CD4-positive, alpha-beta T cell treated with Interferon gamma for 1 hour (primary cell): ENCODE data around the gene RELT.
A peak's percentile ranks its signal among the peaks of the same experiment; 100 is the strongest.

Experiments used
- DNase-seq: peaks from one replicate; pipeline ENCODE4 v3.0.0-alpha.2; 2020

Gene RELT

DNA sequence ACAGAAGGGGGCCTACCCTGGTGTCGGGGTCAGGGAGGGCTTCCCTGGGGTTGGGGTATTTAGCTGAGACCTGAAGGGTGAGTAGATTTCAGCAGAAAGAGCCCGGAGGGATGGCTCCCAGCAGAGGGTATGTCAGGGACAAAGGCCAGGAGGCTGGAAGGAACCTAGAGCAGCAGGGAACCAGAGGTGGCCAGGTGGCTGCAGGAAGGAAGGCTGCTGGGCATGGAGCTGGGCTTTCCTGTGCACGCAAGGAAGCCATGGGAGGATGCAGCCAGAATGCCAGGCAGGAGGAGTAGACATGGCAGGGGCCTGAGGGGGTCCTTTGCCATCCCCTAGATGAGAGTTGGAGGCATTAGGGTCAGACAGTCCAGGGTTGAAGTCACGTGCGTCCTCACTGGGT lies 27.4 kb upstream of the RELT start:
- DNase-seq: no peak

DNA sequence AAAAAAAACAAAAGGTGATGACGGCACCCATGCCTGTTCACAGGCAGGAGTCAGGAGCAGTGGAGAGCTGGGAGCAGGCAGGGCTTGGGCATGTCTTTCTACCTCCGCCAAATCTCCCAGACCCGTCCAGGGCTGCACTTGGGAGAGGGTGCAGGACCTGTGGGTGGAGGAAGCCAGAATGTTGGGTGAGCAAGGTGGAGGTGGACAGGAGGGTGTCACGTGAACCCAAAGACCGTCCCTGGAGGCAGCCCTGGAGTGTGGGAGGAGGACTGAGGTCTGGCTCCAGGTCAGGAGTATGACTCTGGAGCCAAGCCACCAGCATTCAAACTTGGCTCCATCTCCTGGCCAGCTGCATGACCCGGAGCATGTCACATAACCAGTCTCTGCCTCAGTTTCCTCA lies 26.6 kb upstream of the RELT start:
- no peak for DNase-seq

DNA sequence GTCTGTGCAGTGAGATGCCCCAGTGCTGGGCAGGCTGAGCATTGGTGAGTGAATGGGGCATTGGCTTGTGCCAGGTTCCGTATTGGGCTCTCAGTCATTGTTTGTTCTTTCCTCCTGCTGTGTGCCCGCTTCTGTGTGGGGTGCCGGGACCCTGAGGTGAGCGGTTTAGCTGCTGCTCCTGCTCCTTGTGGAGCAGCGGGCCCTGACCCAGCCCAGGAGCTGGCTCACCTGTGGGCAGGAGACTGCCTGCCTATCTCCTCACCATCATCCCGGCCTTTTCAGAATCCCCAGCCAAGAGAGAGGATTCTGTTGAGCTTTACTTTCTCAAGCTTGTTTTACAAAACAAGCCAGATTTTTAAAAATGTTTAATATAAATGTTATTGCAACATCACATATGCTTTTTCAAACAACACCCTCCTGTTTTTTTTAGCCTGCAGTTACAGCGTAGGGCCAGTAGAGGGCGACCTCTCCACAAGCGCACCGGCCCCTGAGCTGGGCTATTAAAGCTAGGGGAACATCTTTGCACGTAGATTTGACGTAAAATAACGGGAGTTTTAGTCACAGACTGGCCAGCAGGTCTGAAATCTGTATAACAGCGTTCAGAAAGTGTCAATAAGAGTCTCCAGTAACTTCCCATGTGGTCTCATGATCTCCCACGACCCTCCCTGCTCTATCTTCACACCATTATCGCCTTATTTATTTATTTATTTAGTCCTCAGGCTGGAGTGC lies 25.1 kb upstream of the RELT start:
- peak; percentile 65 for DNase-seq

DNA sequence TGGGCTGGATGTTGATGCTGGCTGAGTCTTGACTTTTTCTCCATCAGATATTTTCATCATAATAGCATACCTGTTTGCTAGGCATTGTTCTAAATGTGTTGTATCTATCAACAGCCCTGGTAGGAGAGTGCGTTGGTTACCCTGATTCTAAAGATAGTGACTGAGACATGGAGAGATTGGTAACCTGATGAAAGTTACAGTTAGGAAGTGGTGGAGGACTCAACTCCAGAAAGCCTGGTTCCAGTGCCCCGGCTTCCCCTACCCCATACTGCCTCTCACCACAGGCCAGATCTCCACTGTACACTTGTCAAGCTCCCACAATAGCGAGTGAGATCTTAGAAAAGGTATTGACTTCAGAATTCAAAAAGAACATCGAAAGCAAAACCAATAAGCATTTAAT lies 22.8 kb upstream of the RELT start:
- no peak for DNase-seq

DNA sequence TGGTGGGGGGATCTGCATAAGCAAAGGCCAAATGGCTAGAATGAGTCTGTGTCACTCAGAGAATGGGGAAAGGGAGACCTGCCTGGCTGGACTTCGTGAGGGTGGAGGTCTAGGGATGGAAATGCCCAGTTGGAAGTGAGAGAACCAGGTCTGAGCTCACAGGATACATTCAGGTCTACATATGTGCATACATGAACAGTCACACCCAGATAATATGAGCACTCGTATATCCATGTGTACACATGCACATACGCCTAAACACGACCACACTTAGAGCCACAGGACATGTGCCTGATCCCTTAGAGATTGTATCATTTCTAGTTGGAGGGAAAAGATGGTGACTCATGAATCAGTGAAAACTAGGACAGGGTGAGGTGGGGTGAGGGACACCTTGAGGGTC lies 21.1 kb upstream of the RELT start:
- DNase-seq: no peak

DNA sequence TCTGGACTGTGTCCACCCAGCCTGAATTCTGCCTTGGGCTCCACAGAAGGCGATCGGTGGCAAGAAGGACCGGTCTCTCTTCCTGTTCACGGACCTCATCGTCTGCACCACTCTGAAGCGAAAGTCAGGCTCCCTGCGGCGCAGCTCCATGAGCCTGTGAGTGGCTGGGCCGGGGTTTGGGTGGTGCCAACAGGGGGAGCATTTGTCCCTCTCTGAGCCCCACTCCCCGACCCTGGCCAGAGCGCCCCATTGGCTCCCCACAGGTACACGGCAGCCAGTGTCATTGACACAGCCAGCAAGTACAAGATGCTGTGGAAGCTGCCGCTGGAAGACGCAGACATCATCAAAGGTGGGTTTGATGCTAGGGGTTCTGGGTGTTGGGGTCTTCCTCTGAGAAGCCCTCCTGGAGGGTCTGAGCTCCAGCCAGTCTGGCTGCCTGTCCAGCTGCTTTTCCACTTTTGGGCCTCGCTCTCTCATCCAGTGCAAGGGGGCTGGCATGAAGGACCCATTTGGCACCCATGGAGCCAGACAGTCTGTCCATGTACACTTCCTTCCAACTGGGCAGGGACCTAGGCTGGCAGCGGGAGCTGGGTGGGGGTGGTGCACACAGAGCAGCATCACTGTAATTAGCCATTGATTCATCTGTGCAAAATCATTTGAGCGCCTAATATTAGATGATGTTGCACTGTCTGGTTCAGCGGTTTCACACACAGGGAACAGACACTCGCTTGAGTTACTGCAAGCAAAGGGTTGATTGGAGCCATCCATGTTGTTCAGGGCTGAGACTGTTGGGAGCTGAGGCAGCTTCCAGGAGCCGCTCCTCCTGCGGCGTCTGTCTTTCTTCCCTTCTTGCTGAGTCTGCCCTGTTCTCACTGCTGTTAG lies 19.0 kb upstream of the RELT start:
- no peak for DNase-seq

DNA sequence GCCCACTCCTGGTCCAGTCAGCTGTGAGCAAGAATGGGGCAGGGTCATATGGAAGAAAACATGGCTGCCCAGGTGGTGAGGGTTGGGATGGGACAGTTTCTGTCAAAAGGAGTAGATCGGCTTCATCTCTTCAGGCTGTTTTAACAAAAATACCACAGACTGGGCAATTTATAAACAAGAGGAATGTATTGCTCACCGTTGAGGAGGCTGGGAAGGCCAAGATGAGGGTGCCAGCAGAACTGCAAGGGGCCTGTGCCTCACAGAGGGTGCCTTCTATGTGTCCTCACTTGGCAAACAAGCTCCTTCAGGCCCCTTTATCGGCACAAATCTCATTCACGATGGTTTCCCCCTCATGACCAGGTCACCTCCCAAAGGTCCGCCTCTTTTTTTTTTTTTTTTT lies 18.1 kb upstream of the RELT start:
- no peak for DNase-seq

DNA sequence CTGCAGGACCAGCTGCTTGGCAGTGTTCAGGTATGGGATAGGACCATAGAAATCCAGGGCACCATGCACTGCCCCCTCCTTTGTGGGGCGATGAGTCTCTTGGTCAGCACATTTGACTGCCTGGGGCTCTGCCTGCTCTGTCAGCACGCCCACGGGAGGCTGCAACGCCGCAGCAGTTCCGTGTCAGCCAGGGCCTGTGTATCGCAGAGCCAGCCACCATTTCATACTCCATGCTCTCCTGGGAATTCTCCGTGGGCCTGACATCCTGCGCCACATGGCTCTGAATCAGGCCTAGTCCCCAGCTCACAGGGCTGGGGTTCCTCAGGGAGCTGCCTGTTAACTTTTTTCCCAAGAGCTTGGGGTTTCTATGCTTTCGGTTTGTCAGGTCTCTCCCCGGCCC lies 16.9 kb upstream of the RELT start:
- DNase-seq: no peak

DNA sequence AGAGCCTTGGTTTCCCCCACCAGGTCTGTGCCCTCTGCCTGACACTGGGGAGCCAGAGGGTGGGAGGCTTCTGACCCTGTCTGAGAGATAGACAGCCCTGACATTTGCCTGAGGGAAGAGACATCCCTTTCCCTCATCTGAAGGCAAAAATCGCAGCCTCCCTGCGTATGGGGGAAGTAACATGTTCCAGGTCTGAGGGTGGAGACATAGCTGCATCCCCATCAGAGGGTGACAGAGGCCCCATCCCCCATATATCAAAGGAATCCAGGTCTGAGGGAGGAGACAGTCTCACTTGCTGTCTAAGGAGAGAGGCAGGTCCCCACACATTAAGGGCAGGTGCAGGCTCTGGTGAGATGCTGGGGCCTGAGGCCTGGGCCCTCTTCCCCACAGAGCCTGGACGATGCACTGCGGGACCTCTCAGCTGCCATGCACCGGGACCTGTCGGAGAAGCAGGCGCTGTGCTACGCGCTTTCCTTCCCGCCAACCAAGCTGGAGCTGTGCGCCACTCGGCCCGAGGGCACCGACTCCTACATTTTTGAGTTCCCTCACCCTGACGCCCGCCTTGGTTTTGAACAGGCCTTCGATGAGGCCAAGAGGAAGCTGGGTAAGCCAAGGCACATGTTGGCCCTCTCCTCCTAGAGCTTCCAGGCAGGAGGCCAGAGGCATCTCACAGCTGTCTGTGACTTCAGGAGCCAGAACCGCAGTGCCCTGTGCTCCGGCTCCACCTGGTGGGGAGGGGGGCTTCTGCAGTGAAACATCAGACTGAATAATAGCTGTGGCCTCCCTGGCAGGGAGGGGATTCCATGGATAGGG lies 16.1 kb upstream of the RELT start:
- DNase-seq: peak; percentile 18

DNA sequence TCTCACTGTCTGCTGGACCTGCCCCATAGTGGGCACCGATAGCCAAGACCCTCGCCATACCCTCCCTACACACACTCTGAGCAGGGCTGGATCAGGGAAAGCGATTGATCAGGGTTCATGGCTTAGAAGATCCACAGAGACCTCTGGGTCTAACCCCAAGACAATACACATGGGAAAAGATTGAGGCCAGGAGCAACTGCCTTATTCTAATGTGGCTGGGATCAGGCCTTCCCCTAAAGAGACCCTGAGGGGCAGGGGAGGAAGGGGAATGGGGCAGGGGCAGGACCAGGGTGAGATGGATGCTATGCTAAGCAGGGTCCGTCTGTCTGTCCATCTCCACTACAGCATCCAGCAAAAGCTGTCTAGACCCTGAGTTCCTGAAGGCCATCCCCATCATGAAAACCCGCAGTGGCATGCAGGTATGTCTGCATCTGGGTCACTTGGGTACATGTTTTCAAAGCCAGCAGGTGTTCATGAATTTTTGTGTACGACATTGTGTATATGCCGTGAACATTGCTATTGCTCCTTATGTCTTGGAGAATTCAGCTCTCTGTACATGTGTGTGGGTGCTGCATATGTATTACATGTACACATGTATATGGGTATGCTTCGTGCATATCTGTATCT lies 15.3 kb upstream of the RELT start:
- no peak for DNase-seq

DNA sequence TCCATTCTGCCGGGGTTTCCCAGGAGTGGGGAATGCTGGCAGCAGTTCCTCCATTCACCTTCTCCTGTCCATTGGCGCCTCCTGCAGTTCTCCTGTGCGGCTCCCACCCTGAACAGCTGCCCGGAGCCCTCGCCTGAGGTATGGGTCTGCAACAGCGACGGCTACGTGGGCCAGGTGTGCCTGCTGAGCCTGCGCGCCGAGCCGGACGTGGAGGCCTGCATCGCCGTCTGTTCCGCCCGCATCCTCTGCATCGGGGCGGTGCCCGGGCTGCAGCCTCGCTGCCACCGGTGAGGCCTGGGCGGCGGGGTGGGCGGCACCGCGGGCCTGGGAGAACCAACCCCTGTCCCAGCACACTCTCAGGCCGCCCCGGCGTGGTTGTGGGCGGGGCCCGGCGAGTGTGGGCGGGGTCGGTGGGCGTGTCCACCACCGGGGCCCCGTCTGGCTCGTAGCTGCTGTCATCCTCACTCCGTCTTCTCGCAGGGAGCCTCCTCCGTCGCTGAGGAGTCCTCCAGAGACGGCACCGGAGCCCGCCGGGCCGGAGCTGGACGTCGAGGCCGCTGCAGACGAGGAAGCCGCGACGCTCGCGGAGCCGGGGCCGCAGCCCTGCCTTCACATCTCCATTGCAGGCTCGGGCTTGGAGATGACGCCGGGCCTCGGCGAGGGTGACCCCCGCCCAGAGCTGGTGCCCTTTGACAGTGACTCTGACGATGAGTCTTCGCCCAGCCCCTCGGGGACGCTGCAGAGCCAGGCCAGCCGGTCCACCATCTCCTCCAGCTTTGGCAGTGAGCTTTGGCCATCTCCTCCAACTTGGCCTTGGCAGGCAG lies 14.0 kb upstream of the RELT start:
- no peak for DNase-seq

DNA sequence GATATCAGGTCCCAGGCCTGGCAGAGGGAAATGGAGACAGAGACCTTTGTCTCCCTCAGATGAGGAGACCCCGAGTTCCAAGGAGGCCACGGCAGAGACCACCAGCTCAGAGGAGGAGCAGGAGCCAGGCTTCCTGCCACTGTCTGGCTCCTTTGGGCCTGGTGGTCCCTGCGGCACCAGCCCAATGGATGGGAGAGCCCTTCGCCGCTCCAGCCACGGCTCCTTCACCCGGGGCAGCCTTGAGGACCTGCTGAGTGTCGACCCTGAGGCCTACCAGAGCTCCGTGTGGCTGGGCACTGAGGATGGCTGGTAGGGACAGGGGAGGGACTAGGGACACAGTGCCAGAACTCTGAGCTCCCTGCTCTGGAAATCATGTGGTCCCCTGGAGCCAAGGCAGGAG lies 13.1 kb upstream of the RELT start:
- no peak for DNase-seq

DNA sequence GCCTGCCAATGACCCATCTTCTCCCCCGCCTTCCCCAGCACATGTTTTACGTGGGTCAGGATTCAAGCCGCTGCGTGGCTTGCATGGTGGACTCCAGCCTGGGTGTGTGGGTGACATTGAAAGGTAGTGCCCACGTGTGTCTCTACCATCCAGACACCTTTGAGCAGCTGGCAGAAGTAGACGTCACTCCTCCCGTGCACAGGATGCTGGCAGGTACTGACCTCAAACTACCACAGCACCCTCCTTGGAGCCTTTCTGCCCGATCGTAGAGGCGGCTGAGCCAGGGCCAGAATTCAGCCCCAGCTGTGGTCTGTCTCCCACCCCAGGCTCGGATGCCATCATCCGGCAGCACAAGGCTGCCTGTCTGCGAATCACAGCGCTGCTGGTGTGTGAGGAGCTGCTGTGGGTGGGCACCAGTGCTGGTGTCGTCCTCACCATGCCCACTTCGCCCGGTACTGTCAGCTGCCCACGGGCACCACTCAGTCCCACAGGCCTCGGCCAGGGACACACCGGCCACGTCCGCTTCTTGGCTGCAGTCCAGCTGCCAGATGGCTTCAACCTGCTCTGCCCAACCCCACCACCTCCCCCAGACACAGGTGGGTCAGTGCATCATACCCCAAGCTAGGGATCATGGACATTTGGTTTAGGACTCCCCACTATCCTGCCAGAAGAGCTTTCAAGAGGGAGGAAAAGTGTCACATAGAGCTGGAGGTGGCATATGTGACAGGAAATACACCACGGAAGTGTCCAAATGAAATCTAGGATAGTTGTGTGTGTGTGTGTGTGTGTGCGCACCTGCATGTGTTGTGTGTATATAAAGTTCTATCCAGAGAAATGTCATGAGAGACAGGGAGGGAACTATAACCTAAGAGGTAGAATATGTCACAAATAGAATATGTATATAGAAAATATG lies 10.6 kb upstream of the RELT start:
- no peak for DNase-seq

DNA sequence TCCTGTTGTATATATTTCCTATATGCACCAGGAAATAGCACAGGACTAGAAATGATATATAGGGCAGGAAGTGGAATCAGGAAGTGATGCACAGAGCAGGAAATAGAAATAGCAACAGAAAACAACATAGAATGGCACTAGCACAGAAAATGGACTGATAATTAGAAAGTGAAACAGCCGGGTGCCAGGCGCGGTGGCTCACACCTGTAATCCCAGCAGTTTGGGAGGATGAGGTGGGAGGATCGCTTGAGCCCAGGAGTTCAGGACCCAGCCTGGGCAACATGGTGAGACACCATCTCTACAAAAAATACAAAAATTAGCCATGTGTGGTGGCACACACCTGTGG lies 10.0 kb upstream of the RELT start:
- DNase-seq: peak; percentile 30

DNA sequence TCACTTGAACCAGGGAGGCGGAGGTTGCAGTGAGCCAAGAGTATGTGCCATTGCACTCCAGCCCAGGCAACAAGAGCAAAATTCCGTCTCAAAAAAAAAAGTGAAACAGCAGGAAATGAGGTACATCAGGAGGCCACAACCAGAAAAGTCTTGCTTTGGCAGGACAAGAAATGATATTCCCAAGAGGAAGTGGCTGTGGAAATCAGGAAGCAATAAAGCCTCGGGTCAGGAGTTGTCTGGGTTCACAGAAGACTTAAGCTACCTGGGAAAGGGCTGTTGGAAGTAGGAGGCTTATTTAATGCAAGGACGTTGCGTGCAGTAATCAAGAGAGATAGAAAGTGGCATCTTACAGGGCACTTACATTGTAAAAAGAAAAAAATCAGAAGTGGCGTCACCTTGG lies 9.2 kb upstream of the RELT start:
- no peak for DNase-seq

DNA sequence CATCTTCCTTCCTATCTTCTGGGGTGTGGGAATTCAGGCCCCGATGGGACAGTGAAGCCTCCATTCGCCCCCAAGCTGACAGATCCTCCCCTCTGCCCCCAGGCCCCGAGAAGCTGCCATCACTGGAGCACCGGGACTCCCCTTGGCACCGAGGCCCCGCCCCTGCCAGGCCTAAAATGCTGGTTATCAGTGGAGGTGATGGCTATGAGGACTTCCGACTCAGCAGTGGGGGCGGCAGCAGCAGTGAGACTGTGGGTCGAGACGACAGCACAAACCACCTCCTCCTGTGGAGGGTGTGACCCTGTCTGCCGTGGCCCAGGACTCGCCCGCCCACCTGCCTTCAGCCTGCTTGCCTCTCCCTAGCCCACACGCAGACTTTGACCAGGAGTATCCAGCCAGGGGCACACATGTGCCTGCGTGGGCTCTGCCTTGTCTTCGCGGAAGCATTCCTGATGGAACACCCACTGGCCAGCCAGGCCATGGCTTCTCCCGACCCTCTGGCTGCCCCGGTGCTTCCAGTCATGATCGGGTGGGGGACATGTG lies 8.6 kb upstream of the RELT start:
- DNase-seq: no peak

DNA sequence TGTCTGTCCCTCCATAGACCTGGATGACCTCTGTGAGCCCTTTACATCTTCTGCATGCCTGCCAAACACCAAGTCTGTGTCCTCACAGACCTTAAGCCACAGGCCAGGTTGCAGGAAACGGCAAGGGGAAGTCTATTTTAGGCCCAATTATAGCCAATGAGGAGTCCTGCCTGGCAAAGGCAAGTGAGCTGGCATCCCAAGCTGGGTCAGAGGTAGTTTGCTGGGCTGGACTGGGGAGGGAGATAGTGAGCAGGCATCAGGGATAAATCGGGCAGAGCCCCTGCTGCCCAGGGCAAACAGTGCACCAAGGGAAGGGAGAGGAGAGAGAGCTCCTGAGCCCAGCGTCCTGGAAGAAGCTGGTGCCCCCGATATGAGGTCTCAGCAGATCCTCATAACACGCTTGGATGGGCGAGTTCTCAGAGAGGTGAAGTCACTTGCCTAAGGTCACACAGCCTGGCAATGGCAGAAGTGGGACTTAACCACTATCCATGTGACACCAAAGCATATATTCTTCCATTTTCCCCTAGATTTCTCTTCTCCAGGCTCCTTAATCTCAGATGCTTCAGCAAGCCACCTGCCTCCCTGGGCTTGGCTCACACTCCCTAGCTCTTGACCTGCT lies 3.7 kb upstream of the RELT start:
- DNase-seq: no peak

DNA sequence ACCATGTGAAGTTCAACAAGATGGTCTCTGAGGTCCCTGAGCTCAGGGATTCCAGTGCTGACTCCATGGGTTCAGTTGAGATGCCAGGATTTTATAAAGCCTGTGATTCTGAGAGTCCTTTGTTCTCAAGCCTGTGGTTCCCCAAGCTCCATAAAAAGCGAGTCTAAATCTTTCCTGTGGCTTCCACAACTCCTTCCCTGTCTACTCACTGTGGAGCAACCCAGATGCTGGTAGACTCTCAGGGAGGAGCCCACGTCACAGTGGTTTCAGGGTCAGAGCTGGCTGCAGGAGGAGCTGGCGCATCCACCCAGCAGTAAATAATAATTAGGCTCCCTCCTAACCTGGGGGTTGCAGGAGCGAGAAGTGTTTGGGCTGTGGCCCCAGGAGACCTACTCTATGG lies 2.0 kb upstream of the RELT start:
- DNase-seq: no peak

DNA sequence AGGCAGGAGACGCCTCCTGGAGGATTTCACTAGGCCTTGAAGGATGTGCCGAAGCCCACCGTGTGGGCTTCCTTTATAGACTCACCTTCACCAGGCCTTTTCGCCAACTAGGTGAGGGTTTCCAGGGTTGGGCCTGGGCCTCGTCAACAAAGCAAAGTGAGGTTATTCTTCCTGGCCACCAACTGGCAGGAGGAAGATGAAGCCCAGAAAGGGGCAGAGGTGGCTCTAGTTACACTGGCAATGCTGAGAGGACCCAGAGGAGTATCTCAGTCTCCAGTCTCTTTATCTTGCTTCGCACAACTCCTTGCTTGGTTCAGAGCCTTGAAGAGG lies 404 bp upstream of the RELT start:
- no peak for DNase-seq

DNA sequence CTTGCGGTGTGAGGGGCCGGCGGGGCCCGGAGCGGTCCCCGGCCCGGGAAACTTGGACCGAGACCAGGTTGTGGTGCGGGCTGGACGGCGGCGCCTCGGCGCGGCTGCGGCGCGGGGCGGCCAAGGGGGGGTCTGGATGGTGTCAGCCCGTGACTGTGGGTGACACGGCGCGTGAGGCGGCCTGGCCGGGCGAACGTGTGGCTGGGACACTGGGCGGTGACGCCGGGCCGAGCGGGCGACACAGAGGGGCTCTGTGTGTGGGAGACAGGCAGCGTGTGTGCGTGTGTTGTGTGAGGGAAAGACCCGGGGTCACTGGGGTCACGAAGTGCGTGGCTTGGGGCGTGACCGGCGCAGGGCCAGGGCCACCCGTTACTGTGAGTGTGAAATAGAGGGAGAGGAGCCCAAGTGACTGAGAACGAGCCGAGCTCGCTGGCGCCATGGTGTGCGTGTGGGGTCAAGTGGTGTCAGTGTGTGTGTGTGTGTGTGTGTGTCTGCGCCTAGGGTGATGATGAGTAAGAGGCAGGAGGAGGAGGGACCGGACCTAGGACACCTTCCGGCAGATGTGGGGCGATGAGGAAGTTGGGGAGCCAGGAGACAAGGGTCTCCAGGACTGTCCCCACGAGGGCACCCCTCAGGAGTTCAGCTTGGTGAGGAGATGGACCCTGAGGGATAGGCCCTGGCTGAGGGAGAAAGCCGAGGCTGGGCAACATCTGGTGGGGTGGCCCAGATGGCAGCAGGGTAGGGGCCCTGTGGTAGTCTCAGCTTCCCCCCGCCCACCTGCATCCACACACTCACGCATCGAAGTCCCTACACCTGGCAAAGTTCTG lies 817 bp downstream of the RELT start:
- DNase-seq: peak; percentile 82
